Stomach (tissue), 4 donors: ENCODE data around the gene FSTL4.

ENCODE experiments used
- EP300 ChIP-seq: sonication (generic); formaldehyde crosslinking; IDR thresholded peaks from one replicate; pipeline ENCODE4 v1.6.1; 2017; ENCODE audit warnings: antibody characterized with exemption
- TF ChIP-seq, protein P1 (sequence below), 7 experiments: fragments of 450-650 bp in 4 of 7; fragments of 200-600 bp in 3 of 7; sonication (generic) in 3 of 7; IDR thresholded peaks; one replicate each; pipeline ENCODE4 v1.5.1; 2016 to 2019; ENCODE audit warnings: antibody characterized with exemption in 7 of 7, control low read depth in 2 of 7, mild to moderate bottlenecking in 1 of 7

DNA sequence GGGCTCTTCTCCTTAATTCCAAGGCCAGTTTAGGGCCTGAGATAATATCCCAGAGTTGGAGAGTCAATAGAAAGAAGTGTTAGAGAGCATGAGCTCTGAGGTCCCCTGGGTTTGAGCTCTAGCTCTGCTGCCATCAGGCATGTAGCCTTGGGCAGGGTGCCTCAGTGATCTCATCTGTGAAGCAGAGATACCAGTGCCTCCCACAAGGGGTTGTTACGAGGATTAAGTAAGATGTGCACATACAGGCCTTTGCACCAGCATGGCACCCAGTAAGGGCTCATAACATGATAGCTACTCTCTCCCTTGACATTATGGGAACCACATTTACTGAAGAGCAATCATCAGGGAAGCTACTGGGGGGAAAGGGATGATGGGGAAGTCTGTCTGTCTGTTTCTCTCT is 294.8 kb downstream of the FSTL4 start:
- TF ChIP-seq, protein P1, sequence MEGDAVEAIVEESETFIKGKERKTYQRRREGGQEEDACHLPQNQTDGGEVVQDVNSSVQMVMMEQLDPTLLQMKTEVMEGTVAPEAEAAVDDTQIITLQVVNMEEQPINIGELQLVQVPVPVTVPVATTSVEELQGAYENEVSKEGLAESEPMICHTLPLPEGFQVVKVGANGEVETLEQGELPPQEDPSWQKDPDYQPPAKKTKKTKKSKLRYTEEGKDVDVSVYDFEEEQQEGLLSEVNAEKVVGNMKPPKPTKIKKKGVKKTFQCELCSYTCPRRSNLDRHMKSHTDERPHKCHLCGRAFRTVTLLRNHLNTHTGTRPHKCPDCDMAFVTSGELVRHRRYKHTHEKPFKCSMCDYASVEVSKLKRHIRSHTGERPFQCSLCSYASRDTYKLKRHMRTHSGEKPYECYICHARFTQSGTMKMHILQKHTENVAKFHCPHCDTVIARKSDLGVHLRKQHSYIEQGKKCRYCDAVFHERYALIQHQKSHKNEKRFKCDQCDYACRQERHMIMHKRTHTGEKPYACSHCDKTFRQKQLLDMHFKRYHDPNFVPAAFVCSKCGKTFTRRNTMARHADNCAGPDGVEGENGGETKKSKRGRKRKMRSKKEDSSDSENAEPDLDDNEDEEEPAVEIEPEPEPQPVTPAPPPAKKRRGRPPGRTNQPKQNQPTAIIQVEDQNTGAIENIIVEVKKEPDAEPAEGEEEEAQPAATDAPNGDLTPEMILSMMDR (IDR thresholded peaks at IDR 0.05): no peak
- no peak for TF ChIP-seq EP300
